ENCODE measurements around the gene MED6. TPM values are rescaled to one million over a fixed set of nuclear protein-coding genes. Genes with fewer than 3 reads are reported as not detected.

The MED6 gene
- total RNA-seq, 1 experiment from 2014 or later: 55.3 TPM

GRCh38 chr14:70571139-70571538 lies 29.3 kb downstream of the MED6 start:
- H3K79me2 ChIP-seq (ENCODE audit: insufficient read depth, low read length): no peaks in the 10 kb centered on the region
- H3K14ac ChIP-seq (ENCODE audit: insufficient read depth, low read length): no peak overlapping the region
- H4K5ac ChIP-seq (ENCODE audit: insufficient read length, low read depth, low read length): no peak overlapping the region
- no peak overlapping the region for H3K4me3 Mint-ChIP-seq
- H3T11ph ChIP-seq (ENCODE audit: low read length): no peak overlapping the region
- H3K56ac ChIP-seq (ENCODE audit: insufficient read length, low read depth, low read length): no peak overlapping the region
- no peaks in the 10 kb centered on the region for H3K4me1 ChIP-seq (ENCODE audit: insufficient read depth, low read length)
- H3K27me3 Mint-ChIP-seq (ENCODE audit: low read depth): no peaks in the 10 kb centered on the region
- H3K27ac Mint-ChIP-seq: no peak overlapping the region
- H3K9me3 ChIP-seq (ENCODE audit: control insufficient read depth, low read depth, low read length): no peaks in the 10 kb centered on the region
- no peaks in the 10 kb centered on the region for H3K27me3 ChIP-seq (ENCODE audit: insufficient read depth, low read length)
- H3K4me2 ChIP-seq (ENCODE audit: insufficient read depth, insufficient read length, low read length): no peak overlapping the region
- H4K91ac ChIP-seq (ENCODE audit: insufficient read length, low read depth, low read length): no peak overlapping the region
- no peak overlapping the region for H3K18ac ChIP-seq (ENCODE audit: insufficient read length, low read depth, low read length)
- TF ChIP-seq, protein P1, sequence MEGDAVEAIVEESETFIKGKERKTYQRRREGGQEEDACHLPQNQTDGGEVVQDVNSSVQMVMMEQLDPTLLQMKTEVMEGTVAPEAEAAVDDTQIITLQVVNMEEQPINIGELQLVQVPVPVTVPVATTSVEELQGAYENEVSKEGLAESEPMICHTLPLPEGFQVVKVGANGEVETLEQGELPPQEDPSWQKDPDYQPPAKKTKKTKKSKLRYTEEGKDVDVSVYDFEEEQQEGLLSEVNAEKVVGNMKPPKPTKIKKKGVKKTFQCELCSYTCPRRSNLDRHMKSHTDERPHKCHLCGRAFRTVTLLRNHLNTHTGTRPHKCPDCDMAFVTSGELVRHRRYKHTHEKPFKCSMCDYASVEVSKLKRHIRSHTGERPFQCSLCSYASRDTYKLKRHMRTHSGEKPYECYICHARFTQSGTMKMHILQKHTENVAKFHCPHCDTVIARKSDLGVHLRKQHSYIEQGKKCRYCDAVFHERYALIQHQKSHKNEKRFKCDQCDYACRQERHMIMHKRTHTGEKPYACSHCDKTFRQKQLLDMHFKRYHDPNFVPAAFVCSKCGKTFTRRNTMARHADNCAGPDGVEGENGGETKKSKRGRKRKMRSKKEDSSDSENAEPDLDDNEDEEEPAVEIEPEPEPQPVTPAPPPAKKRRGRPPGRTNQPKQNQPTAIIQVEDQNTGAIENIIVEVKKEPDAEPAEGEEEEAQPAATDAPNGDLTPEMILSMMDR (conservative IDR thresholded peaks at IDR 0.05): no peak
- H3K79me1 ChIP-seq (ENCODE audit: insufficient read depth, low read depth, low read length, poor library complexity, severe bottlenecking): no peaks in the 10 kb centered on the region
- H2AFZ ChIP-seq (ENCODE audit: low read length): no peak overlapping the region
- no peak overlapping the region for H2BK5ac ChIP-seq (ENCODE audit: insufficient read length, low read length)
- no peak for DNase-seq
- no peak overlapping the region for H3K4ac ChIP-seq (ENCODE audit: low read depth, low read length)
- peaks cover 12 to 34% (median 23%) of the 10 kb centered on the region in 3 experiments for H3K36me3 Mint-ChIP-seq (ENCODE audit: insufficient read depth in 1 of 3, low read depth in 3 of 3)
- no peak overlapping the region for H2BK20ac ChIP-seq (ENCODE audit: low read depth, low read length, poor library complexity, severe bottlenecking)
- no peak overlapping the region for H2BK15ac ChIP-seq (ENCODE audit: low read depth, low read length)
- no peak overlapping the region for H2BK120ac ChIP-seq (ENCODE audit: low read depth, low read length, poor library complexity, severe bottlenecking)
- H4K8ac ChIP-seq (replicated peaks; ENCODE audit: insufficient read length, low read depth, low read length): no peak overlapping the region
- no peak overlapping the region for H3K23ac ChIP-seq (ENCODE audit: insufficient read length, low read depth, low read length)
- H4K20me1 ChIP-seq (ENCODE audit: control insufficient read depth, insufficient read depth, insufficient read length): no peaks in the 10 kb centered on the region
- H3K27ac ChIP-seq (ENCODE audit: insufficient read length, low read depth, low read length): no peak overlapping the region
- no peak overlapping the region for H3K9ac ChIP-seq (ENCODE audit: extremely low read depth, insufficient read length, low read length)
- H2BK12ac ChIP-seq (ENCODE audit: insufficient read length, low read depth, low read length): no peak overlapping the region
- no peak overlapping the region for H2AK5ac ChIP-seq (ENCODE audit: insufficient read length, low read length)
- peaks cover 19 to 32% of the 10 kb centered on the region in 2 experiments for H3K4me1 Mint-ChIP-seq
- peaks cover 2 to 3% of the 10 kb centered on the region in 2 experiments; a peak in 3 of 5 replicates for H3K9me3 Mint-ChIP-seq
- no peaks in the 10 kb centered on the region for H3K23me2 ChIP-seq (ENCODE audit: insufficient read length, low read depth, low read length, poor library complexity, severe bottlenecking)
- no CpG with 5 or more reads among the region's 2 CpGs for WGBS (ENCODE audit: extremely low coverage, insufficient read length, low lambda C conversion rate)
